HG03159 (cell line): ENCODE measurements around the gene OR13C8.
"Not testable (repeated sequence)": the region's sequence is repeated elsewhere in the genome, so short reads cannot be mapped to it uniquely, and the experiment has no call there.

Experiments used
- ATAC-seq: cut with Tn5 transposase; IDR thresholded peaks from one replicate; pipeline ENCODE4 v1.9.1; 2021; ENCODE audit warnings: mild to moderate bottlenecking, moderate library complexity; ENCODE audit not compliant: unreplicated experiment

Gene OR13C8, protein sequence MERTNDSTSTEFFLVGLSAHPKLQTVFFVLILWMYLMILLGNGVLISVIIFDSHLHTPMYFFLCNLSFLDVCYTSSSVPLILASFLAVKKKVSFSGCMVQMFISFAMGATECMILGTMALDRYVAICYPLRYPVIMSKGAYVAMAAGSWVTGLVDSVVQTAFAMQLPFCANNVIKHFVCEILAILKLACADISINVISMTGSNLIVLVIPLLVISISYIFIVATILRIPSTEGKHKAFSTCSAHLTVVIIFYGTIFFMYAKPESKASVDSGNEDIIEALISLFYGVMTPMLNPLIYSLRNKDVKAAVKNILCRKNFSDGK

DNA sequence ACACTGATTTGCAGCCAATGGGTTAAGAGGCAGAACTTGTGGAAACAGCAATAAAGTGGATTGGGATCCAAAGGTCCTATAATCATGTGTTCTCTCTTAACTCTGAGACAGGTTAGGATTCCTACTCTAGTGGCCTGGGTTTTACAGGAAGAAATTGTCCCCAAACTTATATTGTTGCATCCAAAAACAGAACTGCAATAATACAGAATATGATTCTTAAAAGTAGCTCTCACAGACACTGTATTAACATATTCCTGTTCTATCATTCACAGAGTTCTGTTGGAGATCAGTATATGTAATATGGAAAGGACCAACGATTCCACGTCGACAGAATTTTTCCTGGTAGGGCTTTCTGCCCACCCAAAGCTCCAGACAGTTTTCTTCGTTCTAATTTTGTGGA, at the start of gene OR13C8:
TSS of gene OR13C8 (plus strand) at position 301 of the 400 bp plus-strand sequence. CDS start at position 301, 0 bp downstream.
- no peak for ATAC-seq

DNA sequence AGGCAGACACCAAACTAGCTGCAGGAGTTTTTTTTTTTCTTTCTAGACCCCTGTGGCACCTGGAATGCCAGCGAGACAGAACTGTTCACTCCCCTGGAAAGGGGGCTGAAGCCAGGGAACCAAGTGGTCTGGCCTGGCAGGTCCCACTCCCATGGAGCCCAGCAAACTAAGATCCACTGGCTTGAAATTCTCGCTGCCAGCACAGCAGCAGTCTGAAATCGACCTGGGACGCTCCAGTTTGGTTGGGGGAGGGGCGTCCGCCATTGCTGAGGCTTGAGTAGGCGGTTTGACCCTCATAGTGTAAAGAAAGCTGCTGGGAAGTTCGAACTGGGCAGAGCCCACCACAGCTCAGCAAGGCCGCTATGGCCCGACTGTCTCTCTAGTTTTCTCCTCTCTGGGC, 48.7 kb upstream of the OR13C8 start:
- not testable (repeated sequence) for ATAC-seq

DNA sequence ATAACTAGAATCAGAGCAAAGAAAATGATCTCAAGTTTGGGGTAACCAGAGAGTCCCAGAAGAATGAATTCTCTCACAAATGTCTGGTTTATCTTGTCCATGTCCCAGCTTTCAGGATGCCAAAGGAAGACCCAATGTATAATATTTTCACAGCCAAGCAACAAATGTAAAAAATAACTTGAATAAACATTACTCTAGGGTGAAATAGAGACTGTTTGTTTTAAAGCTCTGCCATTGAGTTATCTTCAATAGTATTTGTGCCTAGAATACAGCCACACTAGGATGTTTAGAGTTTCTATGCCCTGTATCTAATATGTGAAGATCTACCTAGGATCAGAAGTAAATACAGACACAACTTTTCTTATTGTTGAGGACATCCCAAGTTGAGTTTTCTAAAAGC, 41.9 kb upstream of the OR13C8 start, which contains the start of gene OR13C4:
TSS of gene OR13C4 (minus strand) at position 101 of the 400 bp plus-strand sequence. CDS start at position 101, 0 bp downstream.
- ATAC-seq = no peak

DNA sequence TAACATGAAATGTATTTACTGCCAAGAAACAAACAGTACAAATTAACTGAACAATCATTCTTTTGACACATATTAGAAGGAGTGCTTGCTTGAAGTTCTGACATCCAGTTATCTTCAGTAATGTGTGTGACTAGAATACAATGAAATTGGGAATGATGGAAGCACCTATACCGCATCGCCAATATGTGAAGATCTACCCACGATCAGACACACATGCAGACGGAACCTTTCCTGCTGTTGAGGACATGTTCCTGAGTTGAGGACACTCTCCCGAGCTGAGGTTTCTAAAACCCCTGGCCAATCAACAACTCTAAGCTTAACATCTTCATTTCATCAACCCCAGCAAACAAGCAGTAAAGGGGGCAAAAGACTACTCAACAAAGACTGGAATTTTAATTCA, 32.2 kb upstream of the OR13C8 start, which contains the start of gene OR13C3:
TSS of gene OR13C3 (minus strand) at position 101 of the 400 bp plus-strand sequence. CDS start 133 bp downstream, outside the sequence.
- no peak for ATAC-seq

DNA sequence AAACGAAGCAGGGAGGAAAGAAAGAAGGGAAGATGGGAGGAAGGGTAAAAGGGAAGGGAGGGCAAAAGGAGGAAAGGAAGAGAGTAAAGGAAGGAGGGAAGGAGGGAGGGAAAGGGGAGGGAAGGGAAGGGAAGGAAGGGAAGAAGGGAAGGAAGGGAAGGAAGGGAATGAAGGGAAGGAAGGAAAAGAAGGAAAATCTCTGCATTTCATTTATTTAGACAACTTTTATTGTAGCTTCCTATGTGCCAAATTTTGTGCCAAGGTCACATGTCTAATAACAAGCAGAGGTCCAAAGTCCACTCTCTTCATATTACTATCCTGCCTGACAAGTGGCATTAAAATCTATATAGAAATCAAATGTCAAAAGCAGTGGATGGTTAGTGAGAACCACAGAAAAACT, 29.7 kb upstream of the OR13C8 start:
- no peak for ATAC-seq

DNA sequence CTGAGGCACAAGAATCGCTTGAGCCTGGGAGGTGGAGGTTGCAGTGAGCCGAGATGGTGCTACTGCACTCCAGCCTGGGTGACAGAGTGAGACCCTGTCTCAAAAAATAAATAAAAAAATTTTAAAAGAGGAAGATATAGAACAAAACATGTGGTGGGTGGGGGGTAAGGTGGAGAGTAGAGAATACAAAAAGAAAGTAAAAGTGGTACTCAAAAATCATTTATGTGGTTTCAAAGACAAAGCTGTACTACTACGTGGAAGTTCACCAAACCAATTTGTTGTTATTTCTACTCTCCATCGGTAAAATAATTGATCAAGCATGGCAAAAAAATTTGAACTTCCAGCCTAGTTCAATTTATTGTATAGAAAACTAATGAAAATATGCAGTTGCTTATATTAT, 24.3 kb upstream of the OR13C8 start:
- ATAC-seq = no peak

DNA sequence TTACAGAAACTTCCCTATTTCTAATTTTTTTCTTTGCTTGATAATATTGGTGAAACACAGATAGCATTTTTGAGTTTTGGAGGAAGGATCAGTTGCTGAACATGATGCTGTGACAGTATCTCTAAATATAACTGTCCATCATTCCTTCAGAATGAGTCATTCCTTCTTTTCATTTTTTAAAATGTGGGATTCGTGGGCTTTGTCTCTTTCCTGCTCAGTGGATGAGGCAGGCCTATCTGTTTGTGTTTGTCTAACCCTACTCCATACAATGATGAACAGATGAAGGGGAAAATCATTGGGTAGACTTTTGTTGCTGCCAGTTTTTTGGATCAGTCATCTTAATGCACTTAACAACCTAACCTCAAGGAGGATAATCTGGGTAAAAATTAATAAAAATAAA, 15.7 kb upstream of the OR13C8 start:
- no peak for ATAC-seq

DNA sequence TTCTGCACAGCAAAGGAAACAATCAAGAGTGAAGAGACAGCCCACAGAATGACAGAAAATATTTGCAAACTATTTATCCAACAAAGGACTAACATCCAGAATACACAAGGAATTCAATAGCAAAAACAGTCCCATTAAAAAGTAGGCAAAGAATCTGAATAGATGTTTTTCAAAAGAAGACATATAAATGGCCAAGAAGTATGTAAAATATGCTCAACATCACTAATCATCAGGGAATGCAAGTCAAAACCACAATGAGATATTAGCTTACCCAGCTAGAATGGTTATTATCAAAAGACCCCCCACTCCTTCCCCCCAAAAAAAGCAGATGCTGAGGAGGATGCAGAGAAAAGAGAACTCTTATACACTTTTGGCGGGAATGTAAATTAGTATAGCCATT, 13.4 kb upstream of the OR13C8 start:
- ATAC-seq = no peak

DNA sequence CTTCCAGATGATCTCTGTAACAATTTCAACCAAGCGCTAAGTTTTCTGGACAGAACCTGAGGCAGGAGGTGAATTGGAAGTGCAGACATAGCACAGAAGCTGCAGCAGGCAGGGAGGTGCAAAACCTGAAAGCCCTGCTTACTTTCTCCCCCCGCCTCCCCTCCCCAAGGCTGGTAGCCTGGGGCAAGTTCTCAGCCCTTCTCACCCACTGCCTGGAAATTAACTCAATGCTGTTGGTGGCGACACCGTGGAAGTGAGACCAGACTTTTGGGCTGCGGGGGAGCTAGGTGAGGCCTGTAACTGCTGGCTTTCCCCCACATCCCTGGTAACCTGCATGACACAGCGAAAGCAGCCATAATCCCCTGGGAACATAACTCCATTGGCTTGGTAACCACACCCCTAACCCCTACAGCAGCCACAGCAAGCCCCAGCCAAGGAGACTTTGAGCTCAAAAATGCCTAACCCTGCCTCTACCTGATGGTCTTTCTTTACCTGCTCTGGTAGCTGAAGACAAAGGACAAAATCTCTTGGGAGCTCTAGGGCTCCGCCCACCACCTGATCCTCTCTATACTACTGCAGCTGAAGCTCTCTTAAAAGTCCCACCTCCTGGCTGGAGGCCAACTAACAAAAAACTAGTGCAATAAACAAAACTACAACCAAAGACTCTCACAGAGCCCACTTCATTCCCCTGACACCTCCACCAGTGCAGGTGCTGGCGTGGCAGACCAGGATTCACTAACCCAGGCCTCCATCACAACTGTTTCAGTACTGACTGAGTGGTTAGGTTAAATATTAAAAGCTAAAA, 11.9 kb upstream of the OR13C8 start:
- ATAC-seq = no peak

DNA sequence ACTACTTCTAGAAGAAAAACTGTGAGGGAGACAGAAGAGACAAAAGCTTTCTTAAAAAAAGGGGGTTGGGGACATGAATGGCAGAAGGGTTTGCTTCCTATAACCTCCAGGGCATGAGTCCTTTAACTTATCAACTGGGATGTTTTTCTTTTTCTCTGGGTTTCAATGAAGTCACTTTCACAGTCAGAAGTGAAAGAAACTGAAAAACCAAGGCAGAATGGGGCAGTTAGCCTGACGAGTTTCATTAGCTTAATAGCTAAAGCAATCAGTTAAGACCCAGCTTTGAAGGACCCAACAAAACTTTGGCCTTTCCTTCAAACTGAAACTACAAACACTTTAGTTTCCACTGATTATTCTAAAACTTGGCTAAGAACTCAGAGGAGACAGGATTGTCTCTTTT, 4.6 kb upstream of the OR13C8 start:
- ATAC-seq = no peak

DNA sequence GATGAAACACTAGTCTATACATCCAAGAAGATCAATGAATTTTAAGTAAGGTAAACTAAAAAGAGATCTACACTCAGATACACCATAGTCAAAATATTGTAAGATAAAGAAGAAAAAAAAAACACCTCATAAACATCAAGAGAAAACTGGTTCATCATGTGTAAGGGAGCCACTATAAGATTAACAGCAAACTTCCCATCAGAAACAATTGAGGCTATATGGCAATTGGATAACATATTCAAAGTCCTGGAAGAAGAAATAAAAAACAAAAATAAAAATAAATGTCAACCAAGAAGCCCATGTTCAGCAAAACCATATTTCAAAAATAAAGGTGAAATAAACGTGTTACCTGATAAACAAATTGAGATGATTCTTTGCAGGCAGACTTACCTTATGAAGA, 3.6 kb downstream of the OR13C8 start:
- ATAC-seq = no peak

DNA sequence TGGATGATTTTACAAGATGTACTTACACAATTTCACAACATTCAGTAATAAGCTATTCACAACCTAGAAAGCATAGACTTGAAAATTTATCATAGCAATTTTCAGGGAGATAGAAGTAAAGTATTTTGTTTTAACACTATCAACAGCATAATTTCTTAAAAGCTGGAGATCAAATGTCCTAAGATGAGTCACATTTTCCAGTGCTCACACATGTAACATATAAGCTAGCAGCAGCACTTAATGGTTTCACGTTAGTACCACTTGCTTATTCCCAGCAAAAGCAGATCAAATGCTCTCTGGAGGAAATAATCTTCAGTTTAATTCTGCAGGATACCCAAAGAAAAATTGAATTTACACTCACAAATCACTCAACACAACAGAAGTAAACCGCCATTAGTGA, 6.5 kb downstream of the OR13C8 start:
- no peak for ATAC-seq

DNA sequence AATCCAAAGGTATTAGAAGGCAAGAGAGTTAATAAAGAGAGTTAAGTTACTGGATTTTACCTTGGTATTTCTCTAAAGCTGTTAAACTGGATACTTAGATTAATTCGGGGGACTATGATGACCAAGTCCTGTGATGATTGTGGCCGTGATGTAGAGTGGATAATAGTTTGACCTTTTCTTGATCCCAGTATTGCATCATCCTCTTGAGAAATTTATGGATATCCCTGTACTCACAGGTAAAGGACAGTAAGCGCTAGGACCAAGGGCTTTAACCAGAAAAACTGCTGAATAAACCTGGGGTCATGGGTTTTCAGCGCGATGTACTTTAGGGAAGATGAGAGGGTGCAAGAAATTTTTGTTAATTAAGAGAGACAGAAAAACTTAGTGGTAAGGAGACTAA, 8.3 kb downstream of the OR13C8 start:
- no peak for ATAC-seq

DNA sequence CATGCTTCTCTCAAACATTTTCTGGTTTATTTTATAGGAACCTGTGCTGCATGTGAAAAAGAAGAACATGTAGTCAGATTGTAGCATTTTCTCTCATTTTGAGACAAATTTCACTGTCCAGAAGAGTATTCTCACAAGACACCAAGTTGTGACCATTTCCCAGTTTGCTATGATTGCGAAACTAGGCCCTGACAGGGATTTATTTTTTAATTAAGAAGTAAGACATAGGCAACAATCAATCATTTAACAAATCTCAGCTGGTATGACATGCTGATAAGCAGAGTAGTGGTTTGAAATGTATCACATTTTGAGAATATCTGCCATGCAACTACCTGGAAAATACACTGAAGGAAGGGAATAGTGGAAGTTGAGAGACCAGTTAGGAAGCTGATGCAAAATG, 11.6 kb downstream of the OR13C8 start:
- ATAC-seq = no peak

DNA sequence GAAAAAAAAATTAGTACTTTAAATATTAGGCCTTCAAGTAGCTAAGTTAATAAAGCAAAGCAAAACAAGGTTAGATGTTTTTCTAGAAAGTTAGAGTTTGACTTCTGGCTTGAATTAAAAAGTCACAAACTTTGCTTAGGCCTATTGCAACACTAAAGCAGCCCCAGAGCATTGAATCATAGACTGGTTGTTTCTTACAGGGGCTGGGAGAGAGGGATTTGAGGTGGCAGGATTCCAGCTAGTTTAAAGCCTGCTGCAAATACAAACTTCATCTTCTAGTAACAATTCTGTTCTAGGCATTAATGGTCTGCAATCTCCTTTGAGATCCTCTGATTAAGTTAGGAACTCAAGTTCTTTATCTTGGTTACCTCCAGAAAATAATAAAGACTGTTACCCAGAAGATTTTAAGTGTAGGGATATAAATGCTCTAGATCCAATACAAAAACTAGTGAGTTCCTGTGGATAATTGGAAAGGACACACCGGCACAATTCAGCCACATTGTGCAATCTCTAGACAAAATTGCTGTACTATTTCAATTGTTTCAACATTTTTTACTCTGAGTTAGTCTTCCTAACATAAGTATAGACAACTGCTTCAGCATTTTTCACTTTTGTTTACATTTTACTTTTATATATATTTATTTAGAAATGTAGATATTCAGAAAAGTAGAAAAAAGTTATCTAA, 17.7 kb downstream of the OR13C8 start:
- no peak for ATAC-seq

DNA sequence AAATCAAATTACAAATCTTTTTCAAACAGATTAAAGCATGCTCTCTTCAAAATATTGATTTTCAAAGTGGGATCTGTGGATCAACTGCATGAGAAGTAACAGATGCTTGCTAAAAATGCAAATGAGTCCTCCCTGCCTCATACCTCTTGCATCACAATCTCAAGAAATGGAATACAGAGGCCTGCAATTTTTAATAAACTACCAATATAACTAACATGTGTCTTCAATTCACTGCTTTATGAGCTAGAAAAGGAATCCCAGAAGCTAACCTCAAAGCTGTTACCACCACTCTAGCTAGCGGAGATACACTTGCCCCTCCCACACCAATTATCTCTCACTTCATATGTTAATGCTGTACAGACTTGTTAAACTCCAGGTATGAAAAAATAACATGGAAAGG, 20.7 kb downstream of the OR13C8 start:
- ATAC-seq = no peak

DNA sequence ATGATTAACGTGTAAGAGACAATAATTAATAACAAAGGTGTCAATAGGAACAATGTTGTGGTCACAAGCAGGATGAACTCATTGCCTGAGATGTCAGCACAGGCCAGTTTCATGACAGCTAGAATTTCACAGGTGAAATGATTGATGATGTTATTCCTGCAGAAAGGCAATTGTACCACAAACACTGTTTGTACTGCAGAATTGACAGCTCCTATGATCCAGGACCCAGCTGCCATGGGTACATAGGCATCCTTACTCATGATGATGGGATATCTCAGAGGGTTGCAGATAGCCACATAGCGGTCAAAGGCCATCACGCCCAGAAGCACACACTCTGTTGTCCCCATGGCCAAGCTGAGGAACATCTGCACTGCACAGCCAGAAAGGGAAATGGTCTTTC, 29.8 kb downstream of the OR13C8 start:
- not testable (repeated sequence) for ATAC-seq

DNA sequence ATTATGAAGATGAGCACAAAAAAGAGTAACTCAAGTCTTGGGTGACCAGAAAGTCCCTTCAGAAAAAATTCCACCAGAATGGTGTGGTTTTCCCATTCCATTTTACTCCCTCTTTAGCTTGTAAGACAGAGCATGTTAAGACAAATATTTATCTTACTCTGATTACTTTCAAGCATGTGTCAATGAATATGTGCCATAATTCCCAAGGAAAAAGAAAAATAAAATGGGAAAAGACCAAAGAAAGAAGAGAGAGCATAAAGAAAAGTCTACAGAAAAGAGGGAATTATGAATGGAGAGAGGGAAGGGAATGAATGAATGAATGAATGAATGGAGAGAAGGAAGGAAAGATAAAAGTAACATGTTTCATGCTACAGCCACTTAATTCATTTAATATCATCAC, 30.3 kb downstream of the OR13C8 start, which contains the start of gene OR13C5:
TSS of gene OR13C5 (minus strand) at position 101 of the 400 bp plus-strand sequence. CDS start at position 101, 0 bp downstream.
- ATAC-seq = not testable (repeated sequence)

DNA sequence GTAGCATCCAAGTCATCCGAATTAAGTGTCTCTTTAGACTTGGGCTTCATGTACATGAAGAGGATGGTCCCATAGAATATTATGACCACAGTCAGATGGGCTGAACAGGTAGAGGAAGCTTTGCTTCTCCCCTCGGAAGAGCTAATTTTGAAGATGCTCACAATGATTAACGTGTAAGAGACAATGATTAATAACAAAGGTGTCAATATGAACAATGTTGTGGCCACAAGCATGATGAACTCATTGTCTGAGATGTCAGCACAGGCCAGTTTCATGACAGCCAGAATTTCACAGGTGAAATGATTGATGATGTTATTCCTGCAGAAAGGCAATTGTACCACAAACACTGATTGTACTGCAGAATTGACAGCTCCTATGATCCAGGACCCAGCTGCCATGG, 35.8 kb downstream of the OR13C8 start:
- ATAC-seq = peak; percentile 74

DNA sequence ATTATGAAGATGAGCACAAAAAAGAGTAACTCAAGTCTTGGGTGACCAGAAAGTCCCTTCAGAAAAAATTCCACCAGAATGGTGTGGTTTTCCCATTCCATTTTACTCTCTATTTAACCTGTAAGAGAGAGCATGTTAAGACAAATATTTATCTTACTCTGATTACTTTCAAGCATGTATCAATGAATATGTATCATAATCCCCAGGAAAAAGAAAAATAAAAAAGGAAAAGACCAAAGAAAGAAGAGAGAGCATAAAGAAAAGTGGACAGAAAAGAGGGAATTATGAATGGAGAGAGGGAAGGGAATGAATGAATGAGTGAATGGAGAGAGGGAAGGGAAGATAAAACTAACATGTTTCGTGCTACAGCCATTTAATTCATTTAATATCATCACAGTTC, 36.6 kb downstream of the OR13C8 start, which contains the start of gene OR13C2:
TSS of gene OR13C2 (minus strand) at position 101 of the 400 bp plus-strand sequence. CDS start at position 101, 0 bp downstream.
- not testable (repeated sequence) for ATAC-seq

DNA sequence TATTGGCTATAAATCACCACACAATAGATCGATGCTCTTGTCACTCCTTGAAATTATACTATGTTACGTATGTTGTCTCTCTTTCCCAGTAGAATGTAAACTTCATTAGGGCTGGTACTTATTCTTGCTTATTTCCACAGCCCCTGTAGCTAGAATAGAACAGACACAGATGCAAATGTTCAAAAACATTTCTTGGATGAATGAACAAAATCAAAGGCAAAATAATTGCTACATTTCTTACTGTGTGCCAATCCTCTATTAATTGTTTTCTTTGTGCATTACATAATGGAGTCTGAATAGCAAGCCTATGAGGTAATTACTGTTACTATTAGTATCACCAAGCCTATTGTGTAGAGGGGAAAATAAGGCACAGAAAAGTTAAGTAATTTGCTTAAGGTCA, 37.2 kb downstream of the OR13C8 start:
- ATAC-seq = no peak
